B cell (primary cell): ENCODE measurements around the gene ANKRD52. TPM values are rescaled to one million over a fixed set of nuclear protein-coding genes. Genes with fewer than 3 reads are reported as not detected.

Experiments used
- ATAC-seq: fragments of 200-7000 bp; cut with Tn5 transposase; one replicate; pipeline ENCODE4 v1.10.0; 2021; ENCODE audit warnings: low read depth, mild to moderate bottlenecking, moderate number of reproducible peaks, moderate library complexity
- CTCF ChIA-PET: fragments of 350-600 bp; sonication (Branson Sonifier 250); formaldehyde crosslinking; loops from one replicate; lab custom pipeline; 2021; ENCODE audit warnings: antibody characterized with exemption, inconsistent platforms; lab: Charles Lee
- POLR2A ChIA-PET: fragments of 350-600 bp; sonication (Branson Sonifier 250); formaldehyde crosslinking; loops from one replicate; lab custom pipeline; 2021; ENCODE audit warnings: antibody characterized with exemption; lab: Charles Lee
- DNase-seq: peaks from one replicate; pipeline ENCODE4 v3.0.0; 2013
- H2AFZ ChIP-seq: 2 replicates; pipeline ENCODE4 v1.6.1; 2012; ENCODE audit warnings: mild to moderate bottlenecking, low read depth, low read length; ENCODE audit not compliant: insufficient read depth, poor library complexity, severe bottlenecking
- H3K27ac ChIP-seq, 2 donors: 1 replicate in 1 of 2; 2 replicates in 1 of 2; pipeline ENCODE4 v1.5.1; 2012 to 2013; ENCODE audit warnings: low read length in 2 of 2, mild to moderate bottlenecking in 2 of 2, moderate library complexity in 1 of 2
- H3K27me3 ChIP-seq, 4 experiments: fragments of 200-600 bp in 1 of 4; sonication (generic) in 1 of 4; replicated peaks in 1 of 4; 1 replicate in 2 of 4; 2 replicates in 2 of 4; pipeline versions ENCODE4 v1.6.1 to v1.7.0; 2013 to 2016; ENCODE audit warnings: low read length in 3 of 4, mild to moderate bottlenecking in 2 of 4, mixed read lengths in 1 of 4, moderate library complexity in 1 of 4; ENCODE audit not compliant: insufficient read depth in 4 of 4, control insufficient read depth in 3 of 4; ENCODE audit errors: control extremely low read depth in 1 of 4
- H3K36me3 ChIP-seq, 2 experiments: replicated peaks in 1 of 2; 1 replicate in 1 of 2; 2 replicates in 1 of 2; pipeline versions ENCODE4 v1.6.1 to v1.7.1; 2013; ENCODE audit warnings: low read length in 1 of 2; ENCODE audit not compliant: insufficient read depth in 2 of 2, control insufficient read depth in 1 of 2; ENCODE audit errors: control extremely low read depth in 1 of 2, extremely low read depth in 1 of 2
- H3K4me1 ChIP-seq, 2 donors: fragments of 200-600 bp in 1 of 2; sonication (generic) in 1 of 2; 1 replicate in 1 of 2; 2 replicates in 1 of 2; pipeline versions ENCODE4 v1.5.1 to v1.6.1; 2013 to 2017; ENCODE audit warnings: low read length in 2 of 2; ENCODE audit not compliant: control insufficient read depth in 2 of 2, insufficient read depth in 2 of 2
- H3K4me2 ChIP-seq: replicated peaks from 2 replicates; pipeline ENCODE3; 2012; ENCODE audit warnings: mild to moderate bottlenecking, low read depth, low read length; ENCODE audit not compliant: poor library complexity, severe bottlenecking
- H3K4me3 ChIP-seq, 5 experiments: fragments of 200-600 bp in 1 of 5; sonication (generic) in 1 of 5; 1 replicate in 3 of 5; 2 replicates in 2 of 5; pipeline versions ENCODE4 v1.5.1 to v1.7.0; 2011 to 2016; ENCODE audit warnings: low read length in 4 of 5, mild to moderate bottlenecking in 4 of 5, low read depth in 2 of 5, control low read depth in 1 of 5, moderate library complexity in 1 of 5; ENCODE audit not compliant: insufficient read depth in 1 of 5; ENCODE audit errors: control extremely low read depth in 1 of 5, extremely low read depth in 1 of 5
- H3K79me2 ChIP-seq: fragments of 200-600 bp; sonication (generic); one replicate; pipeline ENCODE4 v1.6.0; 2016; ENCODE audit warnings: low read length; ENCODE audit not compliant: control insufficient read depth, insufficient read depth
- H3K9ac ChIP-seq: fragments of 200-600 bp; sonication (generic); 2 replicates; pipeline ENCODE4 v1.6.1; 2017; ENCODE audit warnings: mild to moderate bottlenecking, low read length, moderate library complexity
- H3K9me3 ChIP-seq, 3 donors: one replicate each; pipeline versions ENCODE4 v1.6.1 to v1.7.1; 2013; ENCODE audit warnings: low read length in 2 of 3; ENCODE audit not compliant: control insufficient read depth in 2 of 3, insufficient read depth in 1 of 3; ENCODE audit errors: control extremely low read depth in 1 of 3
- H4K20me1 ChIP-seq: 2 replicates; pipeline ENCODE4 v1.6.0; 2012; ENCODE audit warnings: mild to moderate bottlenecking, low read length; ENCODE audit not compliant: insufficient read depth, control insufficient read depth, poor library complexity, severe bottlenecking
- H3K27ac Mint-ChIP-seq: one replicate; pipeline ENCODE4 v1.8.0; 2021; ENCODE audit warnings: mixed read lengths
- H3K27me3 Mint-ChIP-seq: one replicate; pipeline ENCODE4 v1.8.0; 2021; ENCODE audit warnings: mixed read lengths
- H3K4me1 Mint-ChIP-seq: one replicate; pipeline ENCODE4 v1.8.0; 2021; ENCODE audit warnings: mixed read lengths
- H3K4me3 Mint-ChIP-seq: one replicate; pipeline ENCODE4 v1.8.0; 2021; ENCODE audit warnings: mixed read lengths
- H3K9me3 Mint-ChIP-seq: one replicate; pipeline ENCODE4 v1.8.0; 2022; ENCODE audit warnings: mixed read lengths; ENCODE audit not compliant: insufficient read depth
- CTCF ChIP-seq: fragments of 200-600 bp; IDR thresholded peaks from one replicate; pipeline ENCODE4 v1.8.0; 2022; ENCODE audit warnings: antibody characterized with exemption, mild to moderate bottlenecking
- EZH2 ChIP-seq: IDR thresholded peaks from 2 replicates; pipeline ENCODE4 v1.6.1; 2012; ENCODE audit warnings: borderline replicate concordance, low read depth, mild to moderate bottlenecking, moderate library complexity, low read length; ENCODE audit not compliant: insufficient read depth, poor library complexity, severe bottlenecking
- WGBS: methylation state at CpG from one replicate; pipeline ENCODE4 v1.1.5; 2013; ENCODE audit warnings: missing lambda C conversion rate; ENCODE audit not compliant: insufficient coverage; 5-methylcytosine and 5-hydroxymethylcytosine counted together
- intact Hi-C: fragments of 100-400 bp; cut with micrococcal nuclease; formaldehyde crosslinking; loops from one replicate; pipeline ENCODE4 v1.10.0; 2022
- polyA plus RNA-seq: library from polyadenylated mRNA; depleted of rRNA; stranded (reverse); fragments of >200 nt; gene quantifications from 2 replicates; pipeline ENCODE4 v1.2.3, GENCODE V29; 2012
- total RNA-seq, 2 donors: library from RNA; stranded (reverse); fragments of 120-200 nt in 1 of 2; gene quantifications; 1 replicate in 1 of 2; 2 replicates in 1 of 2; pipeline versions ENCODE4 v1.2.3 to v1.2.4, GENCODE V29; 2013 to 2022

The ANKRD52 gene
- total and polyA plus RNA-seq, 2 donors (not counting 1 experiment from before 2014, with no cell fraction given): 17.9 to 46.5 TPM

- ATAC-seq (peak; percentile 87), DNase-seq (peak; percentile 91)
- Histone ChIP-seq H3K4me3 (peak within 1 kb of the TSS; percentile 61 to 89 (median 85)), H4K20me1 (no peaks in the 10 kb centered on the region), H3K27ac (peak within 1 kb of the TSS; percentile 75 to 86), H3K79me2 (peaks cover 29% of the 10 kb centered on the region), H3K9me3 (no peaks in the 10 kb centered on the region), H3K4me2 (peak within 1 kb of the TSS; percentile 99), H3K36me3 (peaks cover 0 to 21% of the 10 kb centered on the region in 2 experiments), H3K27me3 (no peaks in the 10 kb centered on the region), H2AFZ (peak within 1 kb of the TSS; percentile 97), H3K9ac (peak within 1 kb of the TSS; percentile 92), H3K4me1 (peaks cover 19 to 34% of the 10 kb centered on the region in 2 donors)
- WGBS: under 1% methylated on average over 87 of the region's 93 CpGs
- Mint-ChIP-seq H3K4me1 (peaks cover 48% of the 10 kb centered on the region), H3K27ac (peak within 1 kb of the TSS; percentile 97), H3K9me3 (no peaks in the 10 kb centered on the region), H3K27me3 (no peaks in the 10 kb centered on the region), H3K4me3 (peak within 1 kb of the TSS; percentile 98)
- ChIA-PET POLR2A (interaction anchor here (0.6 to 3.2 kb wide), 26 partner anchors 13 to 1212 kb away, joined by 3 to 35 read pairs (median 5); partner anchors contain the start of genes COQ10A, CS, ESYT1 and GLS2), CTCF (interaction anchor here (0.5 to 6.7 kb wide), 50 partner anchors 8 to 451 kb away, joined by 3 to 247 read pairs (median 5); partner anchors contain the start of genes ANKRD52, COQ10A, ESYT1 and MYL6B)
- intact Hi-C loops: loop anchor here (1.0 to 10.0 kb wide), 5 partner anchors 31 to 279 kb away; partner anchors contain the start of genes MYL6, RPS26 and SPRYD4
- no peak for TF ChIP-seq EZH2
- TF ChIP-seq CTCF: peak; percentile 72
Observed at GRCh38 chr12:56189099-56189917, 68.9 kb downstream of the ANKRD52 start, which contains the start of gene SMARCC2. Gene SMARCC2 (minus strand): TSS chr12:56189483. CDS start chr12:56189461, 22 bp downstream.
